GM21717 (cell line): ENCODE data around the gene AATF.
A peak's percentile ranks its signal among the peaks of the same experiment; 100 is the strongest.

ENCODE experiments used
- ATAC-seq: cut with Tn5 transposase; IDR thresholded peaks from one replicate; pipeline ENCODE4 v1.9.1; 2021; ENCODE audit warnings: mild to moderate bottlenecking, moderate library complexity; ENCODE audit not compliant: unreplicated experiment

Gene AATF, protein sequence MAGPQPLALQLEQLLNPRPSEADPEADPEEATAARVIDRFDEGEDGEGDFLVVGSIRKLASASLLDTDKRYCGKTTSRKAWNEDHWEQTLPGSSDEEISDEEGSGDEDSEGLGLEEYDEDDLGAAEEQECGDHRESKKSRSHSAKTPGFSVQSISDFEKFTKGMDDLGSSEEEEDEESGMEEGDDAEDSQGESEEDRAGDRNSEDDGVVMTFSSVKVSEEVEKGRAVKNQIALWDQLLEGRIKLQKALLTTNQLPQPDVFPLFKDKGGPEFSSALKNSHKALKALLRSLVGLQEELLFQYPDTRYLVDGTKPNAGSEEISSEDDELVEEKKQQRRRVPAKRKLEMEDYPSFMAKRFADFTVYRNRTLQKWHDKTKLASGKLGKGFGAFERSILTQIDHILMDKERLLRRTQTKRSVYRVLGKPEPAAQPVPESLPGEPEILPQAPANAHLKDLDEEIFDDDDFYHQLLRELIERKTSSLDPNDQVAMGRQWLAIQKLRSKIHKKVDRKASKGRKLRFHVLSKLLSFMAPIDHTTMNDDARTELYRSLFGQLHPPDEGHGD

DNA sequence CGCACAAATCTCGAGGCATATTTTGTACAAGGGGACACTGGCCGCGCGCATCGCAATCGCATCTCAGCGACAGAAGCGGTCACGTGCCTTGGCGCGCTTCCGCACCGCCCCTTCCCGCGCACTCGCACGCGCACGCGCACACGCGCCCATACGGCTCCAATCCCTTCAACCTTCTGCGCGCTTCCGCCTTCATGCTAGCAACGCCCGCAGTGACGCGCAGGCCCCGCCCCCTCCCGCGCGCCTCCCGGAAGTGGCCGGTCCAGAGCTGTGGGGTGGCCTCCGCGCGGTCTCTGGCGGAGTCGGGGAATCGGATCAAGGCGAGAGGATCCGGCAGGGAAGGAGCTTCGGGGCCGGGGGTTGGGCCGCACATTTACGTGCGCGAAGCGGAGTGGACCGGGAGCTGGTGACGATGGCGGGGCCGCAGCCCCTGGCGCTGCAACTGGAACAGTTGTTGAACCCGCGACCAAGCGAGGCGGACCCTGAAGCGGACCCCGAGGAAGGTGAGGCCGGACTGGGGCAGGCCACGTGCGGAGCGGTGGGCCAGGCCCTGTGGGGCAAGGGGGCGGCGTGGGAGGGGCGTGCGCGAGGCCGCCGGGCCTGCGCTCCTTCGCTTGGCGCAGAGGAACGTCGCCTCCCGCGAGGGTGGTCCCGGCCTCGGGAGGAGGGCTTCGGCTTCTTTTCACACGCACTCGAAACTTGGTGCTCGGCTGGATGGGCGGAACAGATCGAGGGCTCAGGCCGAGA lies at the start of gene AATF:
Gene AATF, plus strand, starts transcription at position 238 of the 744 bp plus-strand sequence. Its CDS starts 172 bp downstream, at position 410.
- ATAC-seq: peak; percentile 84

DNA sequence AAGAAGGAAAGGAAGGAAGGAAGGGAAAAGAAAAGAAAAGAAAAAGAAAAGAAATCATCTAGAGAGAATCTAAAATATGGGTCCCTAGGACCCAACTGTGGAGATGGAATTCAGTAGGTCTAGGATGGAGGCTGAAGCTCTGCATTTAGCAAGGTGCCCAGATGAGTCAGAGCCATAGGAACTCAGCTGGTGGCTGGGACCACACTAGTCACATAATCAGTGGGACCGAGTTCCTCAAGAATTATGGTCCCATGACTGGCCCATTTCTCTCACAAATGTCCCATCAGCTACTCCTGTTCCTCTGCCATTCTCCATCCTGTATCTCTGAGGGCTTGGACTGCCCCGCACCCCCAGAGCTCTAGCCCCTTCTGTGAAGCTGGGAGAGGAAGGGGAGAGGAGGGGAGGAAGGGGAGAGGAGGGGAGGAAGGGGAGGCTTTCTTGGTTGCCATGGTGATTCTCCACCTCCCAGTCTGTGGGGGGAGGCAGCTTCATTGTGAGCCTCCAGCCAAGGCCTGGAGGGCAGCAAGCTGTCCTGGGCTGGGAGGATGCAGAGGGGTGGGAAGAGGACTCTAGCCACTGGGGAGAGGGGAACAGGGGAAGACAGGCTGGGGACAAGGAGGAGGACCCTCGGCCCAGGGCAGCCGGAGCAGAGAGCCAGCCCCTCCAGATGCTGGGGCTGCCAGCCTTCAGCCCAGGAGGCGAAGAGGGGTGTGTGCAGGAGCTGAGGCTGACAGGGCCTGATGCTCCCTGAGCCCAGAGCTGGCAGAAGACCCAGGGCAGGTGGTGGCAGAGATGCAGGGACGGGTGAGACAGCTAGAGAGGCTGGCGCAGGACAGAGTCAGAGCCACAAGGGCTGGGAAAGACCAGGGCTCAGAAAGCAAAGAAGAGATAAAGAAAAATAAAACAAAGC lies 49.2 kb upstream of the AATF start:
- ATAC-seq: no peak

DNA sequence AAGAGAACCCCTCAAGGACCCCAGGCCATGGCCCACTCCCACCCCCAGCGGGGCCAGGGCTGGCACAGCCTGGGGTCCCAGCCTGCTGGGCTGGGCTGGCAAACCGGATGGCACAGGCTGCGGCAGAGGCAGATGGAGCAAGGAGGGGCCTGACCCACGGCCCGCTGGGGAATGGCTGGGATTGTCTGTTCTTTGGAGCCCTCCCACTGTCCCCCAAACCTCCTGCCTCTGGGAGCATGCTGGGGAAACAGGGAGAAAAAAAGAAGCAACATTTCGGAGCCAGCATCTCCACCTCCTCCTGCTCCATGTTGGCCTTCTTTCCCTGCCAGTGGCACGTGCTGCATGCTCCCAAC lies 48.6 kb upstream of the AATF start:
- ATAC-seq: no peak

DNA sequence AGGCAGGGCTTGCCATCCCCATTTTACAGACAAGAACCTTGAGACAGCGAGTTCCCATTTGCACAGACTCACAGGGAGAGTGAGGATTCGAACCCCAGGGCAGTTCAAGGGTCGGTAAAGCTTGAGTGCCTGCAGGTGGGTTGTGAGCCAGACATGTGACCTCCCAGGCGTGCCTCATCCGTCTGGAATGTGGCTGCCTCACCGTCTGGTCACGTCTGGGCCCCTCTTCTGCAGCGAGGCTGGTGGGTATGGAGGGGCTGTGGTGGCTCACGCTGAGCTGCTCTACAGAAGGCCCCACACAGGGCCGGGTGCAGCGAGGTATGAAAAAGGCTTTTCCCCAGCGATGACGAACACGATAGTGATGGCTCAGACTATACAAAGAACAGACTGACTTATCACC lies 47.2 kb upstream of the AATF start:
- no peak for ATAC-seq

GRCh38 chr17:36907407-36907806 lies 41.3 kb upstream of the AATF start:
- no peak for ATAC-seq

DNA sequence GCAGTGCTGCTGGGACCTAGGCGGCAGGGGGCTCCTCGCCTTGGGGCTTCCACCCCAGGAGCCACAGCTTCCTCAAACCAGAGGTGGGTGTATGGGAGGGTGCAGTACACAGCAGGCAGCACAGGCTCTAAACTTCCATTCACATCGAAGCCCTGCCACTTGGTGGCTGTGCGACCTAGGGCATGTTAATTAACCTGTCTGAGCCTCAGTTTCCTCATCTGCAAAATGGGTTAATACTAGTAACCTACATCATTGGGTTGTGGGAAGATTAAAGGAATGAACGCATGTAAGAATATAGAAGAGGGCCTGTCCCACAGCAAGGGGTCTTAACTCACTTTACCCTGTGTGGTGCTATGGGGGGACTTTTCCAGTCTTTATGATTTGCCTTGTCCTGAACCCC lies 38.2 kb upstream of the AATF start:
- no peak for ATAC-seq

GRCh38 chr17:36911001-36911400 lies 37.8 kb upstream of the AATF start:
- ATAC-seq: no peak

- ATAC-seq: no peak
These were observed 35.6 kb upstream of the AATF start for GRCh38 chr17:36913132-36913531.

- no peak for ATAC-seq
These were observed 30.5 kb upstream of the AATF start for GRCh38 chr17:36918211-36918691.

DNA sequence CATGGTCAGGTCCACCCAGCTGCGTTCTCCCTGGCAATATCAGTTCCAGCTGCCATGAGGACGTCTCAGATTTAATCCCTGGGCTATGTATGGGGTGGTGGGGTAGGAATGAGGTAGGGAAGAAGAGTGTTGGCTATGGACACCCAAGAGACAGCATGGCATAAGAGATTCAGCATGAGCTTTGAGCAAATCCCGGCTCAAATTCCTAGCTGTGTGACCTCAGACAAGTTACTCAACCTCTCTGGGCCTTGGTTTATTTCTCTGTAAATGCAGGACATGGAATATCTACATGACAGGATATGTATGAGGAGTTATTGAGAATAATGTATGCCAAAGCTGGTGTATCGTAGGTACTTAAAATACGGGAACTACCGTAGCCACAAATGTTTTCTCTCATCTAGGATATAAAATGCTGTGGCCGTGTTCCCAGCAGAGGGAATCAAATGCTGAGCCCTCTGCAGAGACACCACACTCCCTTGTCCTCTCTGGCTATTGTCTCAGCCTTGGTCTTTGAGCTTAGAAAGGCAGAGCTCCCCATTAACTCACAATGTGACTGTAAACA lies 29.3 kb upstream of the AATF start:
- no peak for ATAC-seq

- ATAC-seq: no peak
These were observed 28.4 kb upstream of the AATF start for GRCh38 chr17:36920032-36921005.

DNA sequence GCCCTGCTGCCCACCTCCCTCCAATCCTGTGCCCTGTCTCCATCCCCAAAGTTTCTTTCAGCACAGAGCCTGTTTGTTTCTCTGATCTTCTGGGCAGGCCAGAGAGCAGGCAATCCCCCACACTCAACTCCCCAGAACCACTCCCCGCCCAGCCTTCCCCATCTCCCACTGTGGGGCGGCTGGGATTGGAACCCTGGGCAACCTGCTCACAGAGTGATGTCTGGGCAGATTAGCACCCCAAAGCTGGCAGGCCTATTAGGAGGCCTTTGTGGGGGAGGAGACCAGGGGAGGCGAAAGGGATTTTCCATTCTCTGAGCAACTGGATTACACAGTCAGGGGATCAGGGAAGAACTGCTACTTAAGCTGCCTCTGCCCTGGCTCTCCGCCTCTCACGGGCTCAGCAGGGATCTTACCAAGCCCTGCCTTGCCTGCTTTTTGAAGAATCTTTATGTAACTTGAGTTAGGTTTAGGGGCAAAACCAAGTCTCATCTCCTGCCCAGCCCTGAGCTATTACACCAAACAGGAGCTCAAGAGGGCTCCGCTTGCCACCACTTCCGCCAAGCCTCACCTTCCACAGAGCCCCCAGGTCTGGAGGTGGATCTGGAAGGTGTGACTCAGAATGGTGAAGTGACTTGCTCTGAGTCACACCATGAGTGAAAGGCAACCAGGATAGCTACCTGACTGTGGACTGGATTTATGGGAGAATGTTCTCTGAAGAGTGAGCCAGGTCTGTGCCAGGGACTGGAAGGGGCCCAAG lies 27.5 kb upstream of the AATF start:
- no peak for ATAC-seq

GRCh38 chr17:36922175-36922574 lies 26.6 kb upstream of the AATF start:
- ATAC-seq: no peak

GRCh38 chr17:36923814-36924221 lies 24.9 kb upstream of the AATF start:
- ATAC-seq: no peak

DNA sequence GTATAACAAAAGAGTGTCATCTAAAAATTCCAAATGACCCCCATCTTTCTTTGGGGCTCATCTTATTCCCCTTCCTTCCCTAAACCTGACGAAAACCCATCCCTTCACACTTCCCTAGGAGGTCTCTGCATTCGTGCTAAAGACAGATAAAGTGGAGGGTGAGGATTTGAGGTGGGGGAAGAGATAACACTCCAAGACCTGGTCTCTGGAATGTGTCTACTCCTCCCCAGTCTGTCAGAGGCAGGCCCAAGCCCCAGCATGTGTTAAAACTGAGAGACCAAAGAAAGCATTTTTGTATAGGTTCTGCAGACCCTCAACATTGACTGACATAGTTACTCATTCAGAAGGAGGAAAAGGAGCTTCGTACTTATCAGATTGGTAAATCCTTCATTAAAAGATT lies 22.5 kb upstream of the AATF start:
- ATAC-seq: no peak

DNA sequence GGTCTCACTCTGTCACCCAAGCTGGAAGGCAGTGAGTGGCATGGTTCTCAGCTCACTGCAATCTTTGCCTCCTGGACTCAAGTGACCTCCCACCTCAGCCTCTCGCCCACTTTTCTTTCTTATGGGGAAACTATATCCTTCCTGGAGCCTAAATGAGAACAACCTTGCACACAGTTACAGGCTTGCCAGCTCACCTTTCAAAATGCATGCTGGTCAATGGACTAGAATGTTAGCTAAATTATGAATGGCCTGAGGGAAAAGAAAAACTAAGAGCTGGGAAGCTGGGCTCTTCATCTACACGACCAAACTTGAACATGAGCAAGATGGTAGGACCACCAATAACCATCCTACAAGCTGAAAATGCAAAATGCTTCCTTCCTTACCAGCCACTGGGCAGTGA lies 22.1 kb upstream of the AATF start:
- ATAC-seq: no peak

DNA sequence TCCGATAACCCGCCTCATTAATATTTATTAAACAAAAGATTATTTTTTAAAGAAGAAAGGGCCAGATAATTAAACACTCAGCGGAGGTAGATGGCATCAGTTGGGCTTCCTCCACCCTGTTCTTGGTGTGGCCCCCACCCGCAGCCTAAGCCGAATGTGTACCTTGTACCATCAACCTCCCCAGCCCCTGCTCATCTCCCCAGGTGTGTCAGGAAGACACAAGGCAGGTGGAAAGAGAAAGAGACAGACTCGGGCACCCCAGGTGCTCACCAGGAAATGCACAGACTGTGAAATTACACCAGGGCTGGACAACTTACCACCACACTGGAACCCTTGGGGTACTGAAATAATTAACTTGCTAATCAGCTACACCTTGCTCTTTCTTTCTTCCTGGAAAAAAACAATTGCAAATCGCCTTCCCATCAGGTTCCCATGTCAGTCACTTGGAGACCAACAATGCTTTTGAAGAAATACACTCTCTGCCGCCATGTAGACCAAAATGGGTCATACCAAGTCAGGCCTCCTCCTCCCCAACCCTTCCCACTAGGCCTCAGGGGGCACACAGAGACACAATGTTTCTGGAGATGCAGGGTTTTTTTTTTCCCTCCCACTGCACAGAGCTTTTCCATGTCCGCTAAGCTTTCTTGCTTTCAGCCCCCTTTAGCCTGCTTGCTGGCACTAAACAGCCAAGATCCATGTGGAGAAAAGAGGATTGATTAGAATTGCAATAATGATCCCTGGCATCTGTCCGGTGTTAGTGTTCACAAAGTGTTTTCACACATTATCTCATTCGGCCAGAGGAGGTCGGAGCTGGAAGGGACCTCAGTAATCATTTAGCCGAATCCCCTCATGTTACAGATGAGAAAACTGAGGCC lies 20.0 kb upstream of the AATF start:
- ATAC-seq: no peak
